AG04450 (cell line): Measurements from ENCODE around the gene CLTB. TPM values are rescaled to one million over a fixed set of nuclear protein-coding genes. Genes with fewer than 3 reads are reported as not detected.

Experiments
- CTCF ChIA-PET: fragments of 300-600, 350-600 bp; formaldehyde crosslinking; extraction: SDS; loops from one replicate; lab custom pipeline; 2022; ENCODE audit warnings: antibody characterized with exemption, inconsistent platforms; lab: Charles Lee
- POLR2A ChIA-PET: fragments of 350-600 bp; formaldehyde crosslinking; extraction: SDS; loops from one replicate; lab custom pipeline; 2021; ENCODE audit warnings: antibody characterized with exemption, inconsistent platforms; lab: Yijun Ruan, JAX
- DNase-seq: peaks from one replicate; pipeline ENCODE4 v3.0.0-alpha.2; 2011; ENCODE audit warnings: low read depth, low spot score
- H3K27ac ChIP-seq: one replicate; pipeline ENCODE4 v1.5.1; 2012; ENCODE audit warnings: low read depth, low read length, control low read depth
- H3K27me3 ChIP-seq: one replicate; pipeline ENCODE4 v1.6.0; 2012; ENCODE audit warnings: low read length; ENCODE audit not compliant: control insufficient read depth, insufficient read depth
- H3K4me3 ChIP-seq: 2 replicates; pipeline ENCODE4 v1.5.1; 2011; ENCODE audit warnings: mild to moderate bottlenecking, low read depth, low read length, control low read depth
- H3K9me3 ChIP-seq: 2 replicates; pipeline ENCODE4 v1.5.1; 2012; ENCODE audit warnings: low read length; ENCODE audit not compliant: control insufficient read depth, insufficient read depth
- CTCF ChIP-seq: IDR thresholded peaks from 2 replicates; pipeline ENCODE4 v1.5.1; 2011; ENCODE audit warnings: low read depth, low read length, control low read depth, inconsistent platforms
- polyA plus RNA-seq: library from polyadenylated mRNA; depleted of rRNA; stranded (reverse); fragments of >200 nt; gene quantifications from 2 replicates; pipeline ENCODE4 v1.2.3, GENCODE V29; 2011

The CLTB gene
- polyA plus RNA-seq, 1 experiment: 66.2 TPM

- H3K4me3 ChIP-seq: no peak overlapping the region
- POLR2A ChIA-PET: no interaction called here
- no peak for DNase-seq
- TF ChIP-seq CTCF: no peak
- no peaks in the 10 kb centered on the region for H3K27me3 ChIP-seq
- H3K27ac ChIP-seq: no peak overlapping the region
- H3K9me3 ChIP-seq: no peaks in the 10 kb centered on the region
- CTCF ChIA-PET: no interaction called here
Measured at GRCh38 chr5:176384366-176384930, 31.9 kb downstream of the CLTB start.

- no peak for TF ChIP-seq CTCF
- ChIA-PET CTCF (no interaction called here), POLR2A (no interaction called here)
- Histone ChIP-seq H3K27ac (no peak overlapping the region), H3K9me3 (no peaks in the 10 kb centered on the region), H3K27me3 (no peaks in the 10 kb centered on the region), H3K4me3 (no peak overlapping the region)
- no peak for DNase-seq
Measured at GRCh38 chr5:176383961-176384360, 32.4 kb downstream of the CLTB start.

- no peak overlapping the region for H3K4me3 ChIP-seq
- POLR2A ChIA-PET: no interaction called here
- TF ChIP-seq CTCF: no peak
- no peaks in the 10 kb centered on the region for H3K9me3 ChIP-seq
- H3K27me3 ChIP-seq: no peaks in the 10 kb centered on the region
- H3K27ac ChIP-seq: no peak overlapping the region
- no peak for DNase-seq
- CTCF ChIA-PET: no interaction called here
Measured at GRCh38 chr5:176383248-176383905, 33.0 kb downstream of the CLTB start.

- DNase-seq: no peak
- no peak for TF ChIP-seq CTCF
- Histone ChIP-seq H3K4me3 (no peak overlapping the region), H3K27me3 (no peaks in the 10 kb centered on the region), H3K27ac (no peak overlapping the region), H3K9me3 (no peaks in the 10 kb centered on the region)
- POLR2A ChIA-PET: no interaction called here
- CTCF ChIA-PET: no interaction called here
Measured at GRCh38 chr5:176382721-176383120, 33.6 kb downstream of the CLTB start.

GRCh38 chr5:176381979-176382378 is 34.4 kb downstream of the CLTB start:
- ChIA-PET POLR2A (no interaction called here), CTCF (no interaction called here)
- no peak for TF ChIP-seq CTCF
- no peak overlapping the region for H3K4me3 ChIP-seq
- no peaks in the 10 kb centered on the region for H3K9me3 ChIP-seq
- no peak overlapping the region for H3K27ac ChIP-seq
- no peaks in the 10 kb centered on the region for H3K27me3 ChIP-seq
- no peak for DNase-seq
